HG02623 (cell line): Measurements from ENCODE around the gene IRAG1.

Experiments used
- ATAC-seq: cut with Tn5 transposase; IDR thresholded peaks from one replicate; pipeline ENCODE4 v1.9.1; 2021; ENCODE audit warnings: moderate library complexity; ENCODE audit not compliant: unreplicated experiment

The IRAG1 gene

DNA sequence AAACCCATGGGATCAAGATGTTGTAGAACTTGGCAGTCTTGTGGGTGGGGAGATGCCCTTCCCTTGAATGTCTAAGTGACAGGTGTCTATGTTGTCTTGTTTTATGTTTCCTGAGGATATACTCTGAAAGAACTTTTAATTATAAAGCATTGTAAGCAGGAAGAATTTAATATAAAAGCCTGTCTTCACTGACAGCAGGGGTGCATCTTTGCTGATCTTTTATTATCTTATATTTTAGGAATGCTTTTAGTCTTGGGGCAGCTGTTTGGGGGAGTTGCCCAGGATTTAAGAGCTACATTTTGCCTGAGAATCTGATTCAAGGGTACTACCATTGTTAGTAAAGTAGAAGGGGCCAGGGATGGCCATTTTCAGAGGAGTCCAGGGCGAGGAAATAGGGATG lies 43.4 kb downstream of the IRAG1 start:
- ATAC-seq = no peak

DNA sequence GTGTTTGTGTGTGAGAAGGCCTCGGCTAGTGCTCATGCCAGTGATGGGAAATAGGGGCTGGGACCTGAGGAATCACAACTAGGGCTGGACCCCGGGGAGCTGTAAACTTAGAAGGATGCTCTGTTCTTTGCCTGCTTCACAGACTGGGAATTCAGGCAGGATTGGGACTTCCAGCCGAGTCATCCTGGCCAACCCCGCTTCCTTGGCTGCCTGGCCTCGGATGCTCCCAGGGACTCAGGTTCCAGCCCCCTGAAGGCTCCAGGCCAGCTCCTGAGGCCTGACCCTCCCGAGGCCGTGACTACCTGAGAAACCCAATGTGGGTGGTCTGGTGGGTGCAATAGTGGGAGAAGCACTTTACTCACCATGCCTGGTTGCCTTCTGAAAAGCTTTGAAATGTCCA lies 44.7 kb downstream of the IRAG1 start:
- no peak for ATAC-seq

DNA sequence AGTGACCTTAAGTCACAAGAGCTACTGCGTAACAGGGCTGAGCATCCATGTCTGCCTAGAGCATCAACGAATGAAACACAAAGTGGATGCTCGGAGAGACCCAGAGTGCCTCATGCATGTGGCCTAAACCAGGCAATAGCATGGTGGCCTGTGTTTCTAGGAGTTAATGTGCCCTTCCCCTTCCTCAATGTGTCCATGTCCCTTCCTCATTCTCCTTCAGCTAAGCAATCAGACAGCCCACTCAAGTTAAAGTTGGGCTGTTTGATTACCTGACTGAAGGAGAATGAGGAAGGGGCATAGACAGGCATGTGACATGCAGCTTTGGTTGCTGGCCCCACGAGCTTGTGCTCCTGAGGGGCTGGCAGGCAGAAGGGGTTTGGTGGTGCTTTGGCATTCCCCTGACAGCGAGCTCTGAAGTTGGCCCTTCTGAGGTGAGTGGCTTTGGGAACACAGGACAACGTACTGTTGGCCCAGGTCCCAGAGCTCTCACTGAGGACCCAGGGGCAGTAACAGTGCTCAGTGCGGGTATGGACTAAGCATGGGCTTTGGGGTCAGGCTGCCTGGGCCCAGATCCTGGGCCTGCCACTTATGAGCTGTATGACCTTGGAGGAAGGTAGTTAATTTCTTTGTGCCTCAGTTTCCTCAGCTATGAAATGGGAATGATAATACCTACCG lies 46.7 kb downstream of the IRAG1 start:
- ATAC-seq = no peak

DNA sequence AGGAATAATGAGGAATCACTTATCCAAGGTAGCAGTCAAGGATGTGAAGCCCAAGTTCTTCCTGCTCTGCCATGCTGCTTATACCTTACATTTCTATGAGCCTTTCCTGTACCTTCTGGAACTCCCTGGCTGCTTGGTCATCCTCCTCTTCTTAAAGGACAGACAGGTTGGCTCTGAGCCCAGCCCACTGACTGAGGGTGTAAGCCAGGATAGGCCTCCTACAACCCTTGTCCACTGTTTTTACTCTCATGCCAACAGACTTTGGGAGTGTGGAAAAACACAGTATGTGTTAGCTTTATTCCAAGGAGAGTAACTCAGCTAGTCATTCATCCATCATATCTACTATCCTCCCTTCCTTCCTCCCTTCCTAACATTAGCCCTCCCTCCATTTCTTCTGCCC lies 47.5 kb downstream of the IRAG1 start:
- ATAC-seq = no peak

DNA sequence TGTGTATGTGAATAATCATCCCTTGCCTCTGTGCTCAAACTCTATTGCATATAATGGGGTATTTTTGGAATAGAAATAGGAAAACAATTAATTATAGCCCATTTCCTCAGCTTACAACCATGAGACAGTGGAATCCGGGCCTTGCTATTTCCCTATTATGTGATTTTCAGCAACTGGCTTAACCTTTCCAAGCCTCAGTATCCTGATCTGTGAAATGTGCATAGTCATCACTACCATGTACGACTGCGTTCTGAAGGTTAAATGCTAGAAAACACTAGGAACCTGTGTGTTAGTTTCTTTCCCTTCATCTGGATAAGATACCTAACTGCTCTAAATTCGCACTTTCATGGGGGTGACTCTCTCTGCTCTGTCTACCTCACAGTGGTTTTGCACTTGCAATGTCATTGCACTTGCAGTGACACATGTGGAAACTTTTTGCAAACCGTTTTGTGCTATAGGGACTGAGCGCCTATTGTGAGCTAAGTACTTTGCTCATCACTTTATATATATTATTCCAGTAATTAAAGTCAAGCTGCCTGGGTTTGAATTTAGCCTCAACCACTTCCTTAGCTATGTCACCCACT lies 48.3 kb downstream of the IRAG1 start:
- ATAC-seq = no peak
